ENCODE data around the gene COL21A1.
"Not testable (repeated sequence)": the region's sequence is repeated elsewhere in the genome, so short reads cannot be mapped to it uniquely, and the experiment has no call there.

The COL21A1 gene

DNA sequence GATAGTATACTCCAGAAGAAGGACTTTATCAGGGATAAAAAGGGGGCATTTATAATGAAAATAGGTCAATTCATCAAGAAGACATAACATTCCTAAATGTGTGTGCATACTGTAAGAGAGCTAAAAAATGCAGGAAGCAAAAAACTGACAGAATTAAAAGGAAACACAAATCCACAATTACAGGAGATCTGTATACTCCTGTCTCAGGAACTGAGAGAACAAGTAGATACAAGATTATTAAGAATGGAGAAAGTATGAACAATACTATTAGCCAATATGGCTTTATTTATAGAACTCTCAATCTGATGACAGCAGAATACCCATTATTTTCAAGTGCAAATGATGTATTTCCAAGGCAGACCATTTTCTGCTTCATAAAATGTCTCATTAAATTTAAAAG, 204.3 kb downstream of the COL21A1 start:
- no peak for DNase-seq

DNA sequence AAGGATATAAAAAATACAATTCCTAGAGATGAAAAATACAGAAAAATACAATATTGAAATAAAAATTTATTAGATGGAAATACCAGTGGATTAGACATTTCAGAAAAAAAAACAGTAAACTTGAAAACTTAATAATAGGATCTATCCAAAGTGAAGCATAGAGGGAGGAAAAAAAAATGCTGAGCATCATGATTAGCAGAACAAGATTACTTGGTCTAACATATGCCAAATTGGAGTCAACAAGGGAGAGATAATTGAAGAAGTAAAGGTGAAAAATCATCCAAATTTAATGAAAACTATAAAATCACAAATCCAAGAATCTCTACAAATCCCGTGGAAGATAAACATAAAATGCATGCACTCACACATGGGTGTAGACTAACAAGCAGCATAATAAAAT, 205.8 kb downstream of the COL21A1 start:
- DNase-seq, result no peak

DNA sequence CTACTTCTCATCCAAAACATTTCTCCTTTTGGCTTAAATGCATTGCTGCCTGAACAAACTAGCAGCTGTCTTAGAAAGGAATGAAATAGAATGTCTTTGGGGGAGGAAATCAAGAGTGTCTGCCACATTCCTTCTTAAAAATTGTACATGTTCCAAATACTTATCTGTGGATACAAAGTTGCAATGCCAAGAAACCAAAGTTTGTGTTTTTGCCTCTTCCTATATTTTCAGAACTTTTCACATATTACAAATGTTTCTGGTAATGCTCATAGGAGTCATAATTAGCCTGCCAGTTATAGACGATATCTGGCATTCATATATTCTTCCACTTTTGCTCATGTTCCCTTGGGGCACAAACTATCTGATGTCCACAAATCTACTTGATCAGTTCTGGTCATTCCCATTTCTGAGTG, 206.5 kb downstream of the COL21A1 start:
- DNase-seq, result no peak

DNA sequence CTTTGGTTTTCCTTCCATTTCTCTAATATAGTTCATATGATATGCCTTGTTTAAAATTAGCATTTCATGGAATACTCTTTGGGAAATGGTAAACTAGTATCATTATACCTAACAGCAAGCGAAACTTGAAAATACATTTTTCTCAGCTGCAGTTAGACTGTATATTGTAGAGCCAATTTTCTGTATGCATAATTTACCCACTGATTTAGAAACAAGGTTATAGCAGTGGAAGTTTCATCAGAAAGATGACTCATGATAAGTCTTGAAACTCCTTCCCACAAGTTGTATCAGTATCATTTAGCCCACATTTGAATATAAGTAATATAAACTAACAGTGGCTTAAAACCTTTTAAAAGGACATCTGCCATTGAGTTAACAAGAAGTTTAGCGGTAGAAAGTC, 207.2 kb downstream of the COL21A1 start:
- no peak for DNase-seq

DNA sequence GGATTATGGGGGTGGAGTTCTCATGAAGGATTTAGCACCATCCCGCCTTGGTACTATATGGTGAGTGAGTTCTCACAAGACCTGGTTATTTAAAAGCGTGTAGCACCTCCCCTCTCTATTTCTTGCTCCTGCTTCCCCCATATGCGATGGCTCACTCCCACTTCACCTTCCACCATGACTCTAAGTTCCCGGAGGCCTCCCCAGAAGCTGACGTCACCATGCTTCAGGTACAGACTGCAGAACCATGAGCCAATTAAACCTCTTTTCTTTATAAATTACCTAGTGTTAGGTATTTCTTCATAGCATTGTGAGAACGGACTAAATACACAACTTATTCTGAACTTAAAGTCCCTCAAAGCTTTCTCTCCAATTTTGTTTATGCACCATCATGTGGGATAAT, 208.6 kb downstream of the COL21A1 start:
- DNase-seq, result no peak

DNA sequence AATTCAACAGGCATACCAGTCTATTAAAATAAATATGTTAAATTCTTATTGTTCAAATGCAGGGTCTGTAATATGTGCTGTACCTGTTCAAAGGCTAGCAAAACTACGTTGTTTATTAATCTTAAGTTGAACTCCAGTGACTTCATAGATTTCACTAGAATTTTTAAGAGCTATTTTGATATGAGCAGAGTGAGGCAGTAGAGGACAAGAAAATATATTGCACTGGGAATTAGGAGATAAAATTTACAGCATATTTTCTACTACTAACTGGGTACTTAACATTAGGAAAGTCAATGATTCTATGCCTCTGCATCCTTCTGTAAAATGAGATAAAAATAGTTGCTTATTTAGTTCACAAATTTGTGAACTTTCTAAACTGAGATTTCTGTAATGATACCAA, 209.8 kb downstream of the COL21A1 start:
- DNase-seq, result no peak

DNA sequence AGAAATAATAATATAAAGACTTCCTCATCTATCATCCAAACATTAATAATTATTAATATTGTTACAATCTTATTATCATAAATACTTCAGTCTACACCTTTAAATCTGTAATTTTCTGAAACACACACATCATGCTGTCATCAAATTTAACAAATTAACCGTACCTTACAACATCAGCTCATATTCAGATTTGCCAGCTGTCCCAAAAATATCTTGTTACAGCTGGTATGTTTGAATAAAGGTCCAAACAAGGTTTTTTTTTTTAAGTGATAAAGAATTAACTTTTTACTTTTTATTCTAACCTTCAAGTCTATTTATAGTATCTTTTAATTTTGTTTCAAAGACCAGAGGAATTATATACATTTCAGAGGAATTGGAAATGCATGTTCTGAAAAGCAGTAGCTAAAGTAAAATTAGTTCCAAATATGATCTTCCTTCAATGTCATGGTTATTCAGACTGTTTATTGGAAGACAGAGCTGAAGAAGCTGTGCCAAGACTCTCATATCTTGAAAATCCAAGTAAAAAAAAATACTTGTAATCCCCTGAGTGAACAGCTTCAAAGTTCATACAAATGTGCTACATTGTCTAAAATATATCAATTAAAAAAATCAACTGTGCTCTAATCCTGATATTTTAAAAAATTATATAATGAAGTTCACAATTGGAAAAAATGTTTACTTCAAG, 210.3 kb downstream of the COL21A1 start:
- no peak for DNase-seq

DNA sequence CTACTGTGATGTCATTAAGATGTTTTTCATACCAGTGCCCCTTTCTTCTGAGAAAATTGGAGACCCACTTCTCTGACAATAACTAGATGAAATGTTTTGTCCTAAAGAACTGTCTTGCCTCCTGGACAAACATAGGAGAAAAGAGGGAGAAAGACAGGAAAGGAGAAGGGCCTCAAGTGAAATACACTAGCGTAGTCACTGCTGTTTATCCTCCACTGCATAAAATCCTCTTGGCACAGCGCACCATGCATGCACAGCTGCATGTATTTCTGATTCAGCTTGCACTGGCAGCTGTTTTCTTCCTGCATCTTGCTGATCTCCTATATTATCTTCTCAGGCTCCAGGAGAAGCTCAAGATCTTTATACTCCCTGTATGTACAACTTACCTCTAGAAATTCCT, 214.0 kb downstream of the COL21A1 start:
- no peak for DNase-seq

DNA sequence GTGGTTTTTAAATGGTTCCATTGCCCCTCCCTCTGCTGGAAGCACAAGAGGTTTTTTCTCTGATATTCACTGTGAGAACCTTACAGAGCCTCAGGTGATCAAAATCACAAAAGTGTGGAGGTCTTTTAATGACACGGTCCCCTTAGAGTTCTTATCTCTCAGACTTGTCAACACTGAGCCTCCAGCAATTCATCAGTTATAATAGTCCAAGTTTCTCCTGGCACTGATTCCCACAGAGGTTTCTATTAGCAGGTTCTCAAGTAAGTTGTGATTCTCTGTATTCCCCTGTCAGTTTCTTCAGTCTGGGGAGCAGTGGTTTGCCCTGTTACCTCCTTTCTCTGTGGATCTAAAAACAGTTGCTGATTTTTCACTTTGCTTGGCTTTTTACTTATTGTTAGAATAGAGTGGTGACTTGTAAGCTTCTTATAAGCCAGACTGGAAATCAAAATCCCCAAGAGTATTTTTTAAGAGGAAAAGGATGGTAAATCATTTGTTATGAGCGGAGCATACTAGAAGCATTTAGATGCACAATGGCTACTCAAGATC, 214.6 kb downstream of the COL21A1 start:
- no peak for DNase-seq

DNA sequence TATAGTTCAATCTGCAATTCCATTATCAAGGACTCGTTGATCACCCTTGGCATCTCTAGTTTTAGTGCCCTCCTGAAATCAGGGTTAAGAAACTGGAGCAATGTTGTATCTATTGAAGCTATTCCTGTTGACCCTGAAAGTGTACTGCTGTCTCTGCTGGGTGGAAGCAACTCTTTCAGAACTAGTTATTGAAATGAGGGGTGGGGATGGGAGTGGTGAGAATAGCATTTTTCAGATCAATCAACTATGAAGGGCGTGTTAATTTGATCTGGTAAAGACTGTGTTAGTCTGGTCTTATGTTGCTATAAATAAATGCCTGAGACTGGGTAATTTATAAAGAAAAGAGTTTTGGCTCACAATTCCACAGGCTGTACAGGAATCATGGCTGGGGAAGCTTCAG, 219.5 kb downstream of the COL21A1 start:
- no peak for DNase-seq

DNA sequence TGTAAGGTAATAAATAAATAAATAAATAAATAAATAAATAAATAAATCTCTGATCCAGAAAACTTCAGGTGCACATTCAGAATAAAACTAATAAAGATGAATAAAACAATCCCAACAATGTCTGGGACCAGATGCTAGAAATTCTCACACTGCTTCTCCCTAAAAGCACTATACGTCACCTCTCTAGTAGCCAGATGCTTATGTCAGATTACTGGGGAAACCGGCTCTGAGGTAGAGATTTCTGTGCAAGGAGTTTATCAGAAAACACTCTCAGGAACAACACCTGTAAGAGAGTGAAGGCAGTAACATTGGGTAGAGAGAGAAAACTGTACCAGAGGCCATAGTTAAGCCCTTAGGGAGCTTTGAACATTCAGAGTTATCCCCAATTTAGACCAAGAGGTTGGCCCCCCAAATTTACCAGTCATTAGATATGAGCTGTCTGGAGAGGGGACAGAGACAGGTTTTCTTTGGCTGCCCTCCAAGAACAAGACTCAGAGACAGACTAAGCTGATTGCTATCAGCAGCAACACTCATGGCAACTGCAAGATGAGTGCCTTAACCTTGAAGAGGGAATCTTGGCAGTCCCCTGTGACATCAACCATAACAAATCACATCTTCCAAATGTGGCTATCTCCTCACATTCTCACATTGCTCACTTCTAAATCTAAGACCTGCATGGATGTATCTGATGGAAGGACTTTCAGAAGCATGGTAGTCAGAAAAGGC, 220.8 kb downstream of the COL21A1 start:
- DNase-seq, result no peak

DNA sequence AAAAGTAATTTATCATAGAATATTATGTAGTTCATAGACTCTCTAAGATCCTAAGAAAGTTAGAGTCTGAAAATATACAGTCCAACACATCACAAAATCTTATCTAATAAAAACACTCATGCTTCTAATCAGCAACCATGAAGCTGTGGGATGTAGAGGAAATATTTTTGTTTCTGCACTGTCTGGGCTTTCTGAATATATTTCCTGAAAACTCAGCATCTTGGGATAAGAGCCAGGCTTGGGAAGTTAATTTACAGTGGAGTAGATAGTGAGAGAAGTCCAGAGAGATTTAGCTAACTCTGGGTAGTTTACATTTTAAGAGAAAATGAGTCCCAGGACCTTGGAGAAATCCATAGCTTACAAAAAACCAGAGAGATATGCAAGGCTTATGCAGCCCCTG, 221.6 kb downstream of the COL21A1 start:
- no peak for DNase-seq

DNA sequence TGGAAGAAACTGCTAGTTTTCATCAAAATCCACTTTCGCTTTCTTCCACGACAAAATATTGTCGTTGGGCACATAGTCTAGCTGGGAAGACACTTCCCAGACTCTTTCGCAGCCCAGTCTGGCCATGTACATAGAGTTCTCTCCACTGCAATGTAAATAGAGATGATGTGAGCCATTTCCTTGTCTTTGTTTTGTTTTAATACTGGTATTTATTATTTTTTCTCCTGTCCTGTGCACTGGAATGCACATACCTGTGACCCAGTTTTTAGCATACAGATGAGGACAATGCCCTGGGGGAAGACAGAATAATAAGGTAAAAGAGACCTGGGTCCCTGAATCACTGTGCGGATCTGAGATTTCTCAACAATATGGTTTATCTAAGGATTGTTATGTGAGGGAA, 222.4 kb downstream of the COL21A1 start:
- no peak for DNase-seq

DNA sequence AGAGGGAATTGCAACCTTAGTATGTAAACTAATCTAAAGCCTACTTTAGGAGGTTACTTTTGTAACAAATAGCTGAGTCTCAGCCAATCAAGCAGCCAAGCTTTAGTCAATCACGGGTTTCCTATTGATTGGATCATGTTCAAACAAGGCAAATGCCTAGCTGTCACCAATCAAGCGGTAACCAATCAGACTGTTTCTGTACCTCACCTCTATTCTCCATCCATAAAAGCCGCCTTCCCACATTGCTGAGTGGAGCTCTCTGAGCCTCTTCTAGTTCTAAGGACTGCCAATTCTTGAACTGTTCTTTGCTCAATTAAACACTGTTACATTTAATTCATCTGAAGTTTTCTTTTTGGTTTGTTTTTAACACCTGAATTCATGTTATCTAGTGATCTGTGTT, 223.6 kb downstream of the COL21A1 start:
- no peak for DNase-seq

DNA sequence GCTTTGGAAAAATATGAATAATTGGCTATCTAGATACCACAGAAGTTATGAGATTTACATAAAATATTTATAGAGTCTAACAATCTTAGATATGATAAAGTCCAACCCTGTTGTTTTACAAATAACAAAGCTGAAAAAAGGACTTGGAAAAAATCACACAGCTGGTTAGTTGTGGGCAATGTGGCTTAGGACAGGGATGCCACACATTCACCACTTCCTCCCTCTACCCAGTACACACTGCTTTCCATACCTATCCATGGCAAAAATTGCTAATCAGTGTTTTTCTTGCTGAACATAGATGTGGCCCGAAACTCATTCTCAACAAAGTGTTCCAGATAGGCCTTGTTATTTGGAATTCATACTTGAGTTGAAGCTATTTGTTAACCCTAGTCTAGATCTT, 224.7 kb downstream of the COL21A1 start:
- no peak for DNase-seq

DNA sequence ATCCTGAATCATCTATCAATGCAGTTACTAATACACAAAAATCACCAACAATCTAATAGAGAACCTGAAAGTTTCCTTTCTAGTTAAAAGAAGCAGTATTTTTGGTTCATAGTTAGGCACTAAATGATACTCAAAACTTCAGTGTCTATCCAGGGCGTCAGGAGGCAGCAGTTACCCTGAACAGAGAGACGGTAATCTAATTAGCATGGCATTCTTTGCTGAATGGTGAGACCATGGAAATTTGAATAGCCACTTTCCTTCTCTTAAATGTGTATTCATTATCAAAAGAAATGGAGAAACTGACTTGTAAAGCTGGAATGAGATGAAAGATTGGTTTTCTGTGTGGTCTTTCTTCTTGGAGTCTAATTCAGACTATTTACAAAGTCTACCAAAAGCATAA, 225.4 kb downstream of the COL21A1 start:
- no peak for DNase-seq

DNA sequence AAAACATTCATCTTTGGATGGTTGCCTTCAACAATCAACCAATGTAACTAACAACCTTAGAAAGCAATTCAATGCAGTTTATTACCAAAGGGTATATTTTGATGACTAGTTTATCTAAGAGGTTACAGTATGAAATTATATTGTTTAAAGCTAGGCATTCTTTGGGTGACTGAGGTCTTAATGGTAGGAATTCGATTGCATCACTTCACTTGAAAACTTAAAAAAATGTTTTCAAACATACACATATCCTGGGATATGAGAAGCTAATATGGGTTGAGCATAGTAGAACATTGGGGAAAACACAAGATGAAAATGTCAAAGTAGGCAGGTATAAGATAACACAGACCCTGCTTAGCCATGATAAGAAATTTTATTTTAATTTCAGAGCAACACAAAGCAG, 227.4 kb downstream of the COL21A1 start:
- DNase-seq, result no peak

DNA sequence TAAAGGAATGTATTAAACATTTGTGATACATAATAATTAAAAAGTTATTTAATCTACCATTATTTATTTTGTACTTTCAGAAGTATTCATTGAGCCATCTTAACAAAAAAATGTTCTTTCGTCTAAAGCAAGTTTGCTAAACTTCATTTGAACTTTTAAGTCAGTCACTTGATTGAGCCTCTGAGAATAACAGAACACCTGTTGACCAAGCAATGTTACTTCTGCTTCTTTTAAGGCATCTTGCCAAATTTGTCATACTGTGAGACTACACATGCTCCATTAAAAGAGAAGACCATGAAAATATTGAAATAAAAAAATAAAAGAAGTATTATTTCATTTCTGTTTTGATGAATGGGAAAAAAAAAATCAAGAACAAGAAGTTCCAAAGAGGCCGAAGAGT, 230.2 kb downstream of the COL21A1 start:
- DNase-seq, result no peak

DNA sequence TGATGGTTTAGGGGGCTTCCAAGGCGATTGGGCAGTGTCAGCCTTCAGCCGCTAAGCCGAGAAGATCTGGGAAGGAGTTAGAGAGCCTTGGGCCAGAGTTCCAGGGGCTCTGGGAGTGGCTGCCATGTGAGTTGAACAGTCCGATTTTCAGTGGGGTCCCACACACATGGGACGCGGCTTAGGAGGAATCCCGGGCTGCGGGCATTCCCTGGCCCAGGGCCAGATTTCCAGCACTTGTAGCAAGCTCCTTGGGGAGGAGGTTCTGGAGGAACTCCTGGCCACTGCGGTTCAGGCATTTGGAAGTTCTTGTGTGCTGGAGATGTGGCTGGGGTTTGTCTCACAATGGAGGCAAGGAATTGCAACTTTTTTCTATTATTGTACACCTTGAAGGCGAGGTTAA, 233.3 kb downstream of the COL21A1 start:
- not testable (repeated sequence) for DNase-seq

DNA sequence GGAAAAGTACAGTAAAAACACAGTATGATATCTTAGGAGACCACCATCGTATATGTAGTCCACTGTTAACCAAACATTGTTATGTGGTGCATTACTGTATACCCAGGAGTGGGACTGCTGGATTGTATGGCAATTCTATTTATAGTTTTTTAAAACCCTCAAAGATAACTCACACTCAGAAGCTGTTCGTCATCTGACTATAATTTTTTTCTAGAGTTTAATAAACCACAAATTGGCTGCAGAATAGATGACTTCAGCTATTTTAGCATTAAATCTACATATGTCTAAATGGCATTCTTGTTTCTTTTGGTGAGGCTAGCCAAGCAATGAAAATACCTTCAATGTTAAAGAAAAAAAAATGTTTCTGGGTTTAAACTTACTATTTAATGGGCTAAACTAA, 237.7 kb downstream of the COL21A1 start:
- DNase-seq, result no peak
